Suprapubic skin (tissue), 3 donors: ENCODE measurements around the gene NCR1.
"Not testable (repeated sequence)": the region's sequence is repeated elsewhere in the genome, so short reads cannot be mapped to it uniquely, and the experiment has no call there.

Experiments used
- POLR2A ChIP-seq, 2 donors: fragments of 450-650 bp; IDR thresholded peaks; one replicate each; pipeline ENCODE4 v1.6.1; 2017; ENCODE audit warnings: antibody characterized with exemption in 2 of 2, mild to moderate bottlenecking in 2 of 2, moderate library complexity in 2 of 2
- TF ChIP-seq, protein P1 (sequence below), 2 donors: fragments of 200-600 bp in 1 of 2; fragments of 450-650 bp in 1 of 2; sonication (generic) in 1 of 2; IDR thresholded peaks; one replicate each; pipeline ENCODE4 v1.5.1; 2016 to 2019; ENCODE audit warnings: antibody characterized with exemption in 2 of 2, mild to moderate bottlenecking in 1 of 2, moderate library complexity in 1 of 2

- TF ChIP-seq POLR2A (IDR thresholded peaks at IDR 0.05) = not testable (repeated sequence)
- TF ChIP-seq, protein P1, sequence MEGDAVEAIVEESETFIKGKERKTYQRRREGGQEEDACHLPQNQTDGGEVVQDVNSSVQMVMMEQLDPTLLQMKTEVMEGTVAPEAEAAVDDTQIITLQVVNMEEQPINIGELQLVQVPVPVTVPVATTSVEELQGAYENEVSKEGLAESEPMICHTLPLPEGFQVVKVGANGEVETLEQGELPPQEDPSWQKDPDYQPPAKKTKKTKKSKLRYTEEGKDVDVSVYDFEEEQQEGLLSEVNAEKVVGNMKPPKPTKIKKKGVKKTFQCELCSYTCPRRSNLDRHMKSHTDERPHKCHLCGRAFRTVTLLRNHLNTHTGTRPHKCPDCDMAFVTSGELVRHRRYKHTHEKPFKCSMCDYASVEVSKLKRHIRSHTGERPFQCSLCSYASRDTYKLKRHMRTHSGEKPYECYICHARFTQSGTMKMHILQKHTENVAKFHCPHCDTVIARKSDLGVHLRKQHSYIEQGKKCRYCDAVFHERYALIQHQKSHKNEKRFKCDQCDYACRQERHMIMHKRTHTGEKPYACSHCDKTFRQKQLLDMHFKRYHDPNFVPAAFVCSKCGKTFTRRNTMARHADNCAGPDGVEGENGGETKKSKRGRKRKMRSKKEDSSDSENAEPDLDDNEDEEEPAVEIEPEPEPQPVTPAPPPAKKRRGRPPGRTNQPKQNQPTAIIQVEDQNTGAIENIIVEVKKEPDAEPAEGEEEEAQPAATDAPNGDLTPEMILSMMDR (IDR thresholded peaks at IDR 0.05) = not testable (repeated sequence)
These were observed 47.4 kb downstream of the NCR1 start for GRCh38 chr19:54953345-54953713.
